HUES48 (cell line): Measurements from ENCODE around the gene CACNA1C.

Experiments
- H3K27ac ChIP-seq: one replicate; pipeline ENCODE4 v1.7.0; 2013; ENCODE audit warnings: low read depth, low read length, inconsistent platforms
- H3K27me3 ChIP-seq: 2 replicates; pipeline ENCODE4 v1.6.1; 2013; ENCODE audit warnings: mild to moderate bottlenecking, low read length; ENCODE audit not compliant: control insufficient read depth, insufficient read depth
- H3K36me3 ChIP-seq: 2 replicates; pipeline ENCODE4 v1.6.1; 2013; ENCODE audit warnings: low read length; ENCODE audit not compliant: control insufficient read depth, insufficient read depth
- H3K4me1 ChIP-seq: 2 replicates; pipeline ENCODE4 v1.6.1; 2013; ENCODE audit warnings: mild to moderate bottlenecking, low read length; ENCODE audit not compliant: control insufficient read depth, insufficient read depth
- H3K4me3 ChIP-seq: 2 replicates; pipeline ENCODE4 v1.5.1; 2013; ENCODE audit warnings: mild to moderate bottlenecking, low read depth, low read length
- H3K9ac ChIP-seq: 2 replicates; pipeline ENCODE4 v1.6.1; 2013; ENCODE audit warnings: mild to moderate bottlenecking, low read depth, low read length, moderate library complexity
- H3K9me3 ChIP-seq: 2 replicates; pipeline ENCODE4 v1.6.1; 2013; ENCODE audit warnings: low read length; ENCODE audit not compliant: control insufficient read depth, insufficient read depth

The CACNA1C gene

DNA sequence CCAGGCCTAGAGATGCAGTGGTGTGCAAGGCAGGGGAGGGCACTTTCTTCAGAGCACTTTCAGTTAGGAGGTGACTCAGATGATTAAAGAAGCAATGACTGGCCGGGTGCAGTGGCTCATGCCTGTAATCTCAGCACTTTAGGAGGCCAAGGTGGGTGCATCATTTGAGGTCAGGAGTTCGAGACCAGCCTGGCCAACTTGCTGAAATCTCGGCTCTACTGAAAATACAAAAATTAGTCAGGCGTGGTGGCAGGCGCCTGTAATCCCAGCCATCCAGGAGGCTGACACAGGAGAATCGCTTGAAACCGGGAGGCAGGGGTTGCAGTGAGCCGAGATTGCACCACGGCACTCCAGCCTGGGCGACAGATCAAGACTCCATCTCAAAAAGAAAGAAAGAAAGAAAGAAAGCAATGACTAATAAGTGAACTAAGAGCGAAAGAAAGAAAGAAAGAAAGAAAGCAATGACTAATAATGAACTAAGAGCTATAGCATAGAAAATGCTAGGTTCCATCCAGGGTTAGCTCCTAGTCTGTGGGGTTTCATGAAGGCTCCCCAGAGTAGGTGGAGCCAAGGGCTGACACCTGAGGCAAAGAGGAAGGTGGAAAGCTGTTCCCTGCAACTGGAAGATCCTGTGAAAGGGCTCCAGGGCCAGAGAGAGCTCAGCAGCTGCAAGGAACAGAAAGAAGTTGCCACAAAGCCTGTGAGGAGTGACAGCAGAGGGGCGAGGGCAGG is 334.5 kb downstream of the CACNA1C start:
- no peaks in the 10 kb centered on the region for H3K9me3 ChIP-seq
- no peak overlapping the region for H3K9ac ChIP-seq
- H3K27me3 ChIP-seq: no peaks in the 10 kb centered on the region
- no peaks in the 10 kb centered on the region for H3K36me3 ChIP-seq
- H3K4me1 ChIP-seq: no peaks in the 10 kb centered on the region
- H3K4me3 ChIP-seq: no peak overlapping the region
- H3K27ac ChIP-seq: no peak overlapping the region

DNA sequence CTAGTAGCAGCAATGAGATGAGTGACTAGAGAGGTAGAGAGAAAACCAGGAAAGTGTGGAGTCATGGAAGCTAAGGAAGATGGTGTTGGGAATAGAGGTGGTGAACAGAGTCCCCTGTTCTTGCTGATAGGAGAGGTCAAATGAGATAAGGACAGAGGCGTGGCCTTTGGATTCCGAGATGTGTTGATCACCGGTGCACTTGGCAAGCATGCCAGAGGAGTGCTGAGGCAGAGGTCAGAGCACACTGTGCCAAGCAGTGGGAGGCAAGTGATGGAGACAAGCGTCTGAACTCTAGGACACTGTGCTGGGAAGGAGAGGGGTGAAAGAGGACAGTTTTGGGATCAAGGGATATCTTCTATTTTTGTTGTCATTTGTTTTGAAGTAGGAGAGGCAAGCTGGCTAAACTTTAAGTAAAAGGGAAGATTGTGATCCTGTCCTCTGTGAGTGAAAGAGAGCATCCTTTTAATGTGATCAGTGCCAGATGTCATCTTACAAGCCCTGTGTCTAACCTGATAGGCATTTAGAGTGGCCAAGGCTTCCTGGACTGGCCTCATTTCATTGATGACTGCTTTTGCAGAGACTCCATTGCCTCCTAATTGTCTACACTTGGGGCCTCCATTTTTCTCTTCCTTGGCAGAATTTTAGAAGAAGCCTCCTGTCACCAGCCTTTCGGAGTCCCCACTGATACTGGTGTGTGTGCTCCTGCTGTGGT is 336.4 kb downstream of the CACNA1C start:
- Histone ChIP-seq H3K9ac (no peak overlapping the region), H3K27me3 (no peaks in the 10 kb centered on the region), H3K4me1 (no peaks in the 10 kb centered on the region), H3K36me3 (no peaks in the 10 kb centered on the region), H3K9me3 (no peaks in the 10 kb centered on the region), H3K4me3 (no peak overlapping the region), H3K27ac (no peak overlapping the region)

- no peak overlapping the region for H3K4me3 ChIP-seq
- no peaks in the 10 kb centered on the region for H3K4me1 ChIP-seq
- no peaks in the 10 kb centered on the region for H3K9me3 ChIP-seq
- no peaks in the 10 kb centered on the region for H3K27me3 ChIP-seq
- H3K36me3 ChIP-seq: no peaks in the 10 kb centered on the region
- no peak overlapping the region for H3K9ac ChIP-seq
- H3K27ac ChIP-seq: no peak overlapping the region
These were observed 337.3 kb downstream of the CACNA1C start for GRCh38 chr12:2390133-2390532.

GRCh38 chr12:2390850-2391390 is 338.1 kb downstream of the CACNA1C start:
- Histone ChIP-seq H3K9ac (no peak overlapping the region), H3K9me3 (no peaks in the 10 kb centered on the region), H3K27ac (no peak overlapping the region), H3K36me3 (no peaks in the 10 kb centered on the region), H3K4me1 (peaks cover 4% of the 10 kb centered on the region), H3K4me3 (no peak overlapping the region), H3K27me3 (no peaks in the 10 kb centered on the region)

- H3K36me3 ChIP-seq: no peaks in the 10 kb centered on the region
- H3K9me3 ChIP-seq: no peaks in the 10 kb centered on the region
- H3K9ac ChIP-seq: no peak overlapping the region
- H3K27me3 ChIP-seq: no peaks in the 10 kb centered on the region
- peaks cover 11% of the 10 kb centered on the region for H3K4me1 ChIP-seq
- no peak overlapping the region for H3K27ac ChIP-seq
- no peak overlapping the region for H3K4me3 ChIP-seq
These were observed 339.0 kb downstream of the CACNA1C start for GRCh38 chr12:2391740-2392331.

- H3K9me3 ChIP-seq: no peaks in the 10 kb centered on the region
- peaks cover 11% of the 10 kb centered on the region for H3K4me1 ChIP-seq
- H3K4me3 ChIP-seq: no peak overlapping the region
- no peak overlapping the region for H3K27ac ChIP-seq
- H3K27me3 ChIP-seq: no peaks in the 10 kb centered on the region
- H3K9ac ChIP-seq: no peak overlapping the region
- H3K36me3 ChIP-seq: no peaks in the 10 kb centered on the region
These were observed 340.2 kb downstream of the CACNA1C start for GRCh38 chr12:2393016-2393415.

- H3K36me3 ChIP-seq: no peaks in the 10 kb centered on the region
- H3K4me3 ChIP-seq: no peak overlapping the region
- no peak overlapping the region for H3K27ac ChIP-seq
- H3K4me1 ChIP-seq: peaks cover 11% of the 10 kb centered on the region
- H3K9me3 ChIP-seq: no peaks in the 10 kb centered on the region
- no peak overlapping the region for H3K9ac ChIP-seq
- H3K27me3 ChIP-seq: no peaks in the 10 kb centered on the region
These were observed 341.2 kb downstream of the CACNA1C start for GRCh38 chr12:2393996-2394395.

DNA sequence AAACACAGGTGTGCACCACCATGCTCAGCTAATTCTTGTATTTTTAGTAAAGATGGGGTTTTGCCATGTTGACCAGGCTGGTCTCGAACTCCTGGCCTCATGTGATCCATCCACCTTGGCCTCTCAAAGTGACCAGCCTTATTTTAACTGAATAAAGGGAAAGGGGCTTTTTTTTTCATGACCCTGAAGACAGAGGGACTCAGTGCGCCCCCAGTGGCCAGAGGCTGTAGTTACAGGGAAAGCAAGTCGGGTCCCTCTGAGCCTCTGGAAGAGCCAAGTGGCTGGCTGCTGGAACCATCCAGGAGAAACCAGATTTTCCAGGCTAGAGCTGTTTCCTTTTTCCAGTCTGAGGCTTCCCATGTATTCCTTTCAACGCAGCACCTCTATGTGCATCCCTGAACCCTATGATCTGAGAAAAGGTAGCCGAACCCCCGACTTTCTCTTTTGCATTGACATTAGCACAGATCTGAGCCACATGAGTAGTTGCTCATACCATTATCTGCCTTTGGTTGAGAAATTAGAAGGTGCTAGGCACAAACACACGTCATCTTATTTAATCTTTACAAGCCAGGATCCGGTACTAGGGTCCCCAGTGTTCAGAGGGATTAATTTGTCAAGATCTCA is 342.7 kb downstream of the CACNA1C start:
- no peaks in the 10 kb centered on the region for H3K27me3 ChIP-seq
- no peaks in the 10 kb centered on the region for H3K36me3 ChIP-seq
- no peak overlapping the region for H3K9ac ChIP-seq
- no peak overlapping the region for H3K4me3 ChIP-seq
- peaks cover 11% of the 10 kb centered on the region for H3K4me1 ChIP-seq
- no peaks in the 10 kb centered on the region for H3K9me3 ChIP-seq
- H3K27ac ChIP-seq: no peak overlapping the region

GRCh38 chr12:2396448-2396871 is 343.7 kb downstream of the CACNA1C start:
- Histone ChIP-seq H3K9me3 (no peaks in the 10 kb centered on the region), H3K27ac (no peak overlapping the region), H3K27me3 (no peaks in the 10 kb centered on the region), H3K4me3 (no peak overlapping the region), H3K36me3 (no peaks in the 10 kb centered on the region), H3K4me1 (peaks cover 11% of the 10 kb centered on the region), H3K9ac (no peak overlapping the region)

DNA sequence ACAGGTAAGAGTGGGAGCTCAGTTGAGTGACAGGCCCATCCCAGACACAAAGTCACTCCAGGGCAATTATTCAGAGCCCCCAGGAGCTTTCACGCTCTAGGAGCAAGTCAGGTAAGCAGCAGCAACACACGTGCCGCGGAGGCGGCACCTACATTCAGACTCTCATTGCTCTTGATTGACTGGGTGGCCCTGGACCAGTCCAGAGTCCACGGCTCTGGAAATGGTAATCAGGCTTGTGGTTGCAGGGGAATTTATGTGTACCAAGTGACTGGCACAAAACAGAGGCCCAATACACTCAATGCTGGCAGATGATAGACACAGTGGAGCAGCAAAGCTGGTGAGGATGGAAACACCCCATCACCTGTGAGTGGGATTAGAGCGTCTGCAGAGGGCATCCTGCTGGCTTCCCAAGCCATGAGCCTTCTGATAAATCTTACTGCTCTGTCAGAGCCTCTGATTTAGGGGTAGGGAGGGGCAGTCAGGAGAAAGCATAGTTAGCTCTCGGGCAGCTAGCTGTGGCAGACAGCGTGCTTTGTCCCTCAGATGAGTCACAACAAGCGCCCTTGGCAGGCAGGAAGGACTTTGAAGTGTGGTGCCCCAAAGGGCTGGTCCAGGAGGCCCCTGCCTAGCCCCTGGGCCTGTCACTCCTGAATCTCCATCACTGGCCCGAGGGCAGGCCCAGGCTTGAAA is 344.7 kb downstream of the CACNA1C start:
- Histone ChIP-seq H3K4me1 (peaks cover 11% of the 10 kb centered on the region), H3K27ac (no peak overlapping the region), H3K9ac (no peak overlapping the region), H3K9me3 (no peaks in the 10 kb centered on the region), H3K27me3 (no peaks in the 10 kb centered on the region), H3K4me3 (no peak overlapping the region), H3K36me3 (no peaks in the 10 kb centered on the region)
